ENCODE data around the gene PRMT2. TPM values are rescaled to one million over a fixed set of nuclear protein-coding genes. Genes with fewer than 3 reads are reported as not detected.
"Not testable (repeated sequence)": the region's sequence is repeated elsewhere in the genome, so short reads cannot be mapped to it uniquely, and the experiment has no call there.

Gene PRMT2
- total RNA-seq, 1 donor from 2014 or later, result 152 TPM

DNA sequence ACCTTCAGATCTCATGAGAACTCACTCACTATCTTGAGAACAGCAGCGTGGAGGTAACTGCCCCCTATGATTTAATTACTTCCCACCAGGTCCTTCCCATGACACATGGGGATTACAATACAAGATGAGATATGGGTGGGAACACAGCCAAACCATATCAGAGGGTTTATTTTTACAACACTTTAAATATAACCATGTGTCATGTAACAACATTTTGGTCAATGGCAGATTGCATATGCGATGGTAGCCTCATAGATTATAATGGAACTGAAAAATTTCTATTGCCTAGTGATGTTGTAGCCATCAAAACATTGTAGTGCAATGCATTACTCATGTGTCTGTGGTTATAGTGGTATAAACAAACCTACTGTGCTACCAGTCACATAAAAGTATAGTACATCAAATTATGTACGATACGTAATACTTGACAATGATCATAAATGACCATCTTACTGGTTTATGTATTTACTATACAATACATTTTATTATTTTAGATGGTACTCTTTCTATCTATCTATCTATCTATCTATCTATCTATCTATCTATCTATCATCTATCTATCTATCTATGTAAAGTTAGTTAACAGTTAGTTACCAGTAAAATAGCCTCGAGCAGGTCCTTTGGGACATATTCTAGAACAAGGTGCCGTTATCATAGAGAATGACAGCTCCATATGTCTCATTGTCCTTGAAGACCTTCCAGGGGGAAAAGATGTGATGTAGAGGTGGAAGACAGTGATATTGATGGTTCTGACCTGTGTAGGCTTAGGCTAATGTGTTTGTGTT lies 18.0 kb upstream of the PRMT2 start:
- no peak for DNase-seq (ENCODE audit: low spot score)

DNA sequence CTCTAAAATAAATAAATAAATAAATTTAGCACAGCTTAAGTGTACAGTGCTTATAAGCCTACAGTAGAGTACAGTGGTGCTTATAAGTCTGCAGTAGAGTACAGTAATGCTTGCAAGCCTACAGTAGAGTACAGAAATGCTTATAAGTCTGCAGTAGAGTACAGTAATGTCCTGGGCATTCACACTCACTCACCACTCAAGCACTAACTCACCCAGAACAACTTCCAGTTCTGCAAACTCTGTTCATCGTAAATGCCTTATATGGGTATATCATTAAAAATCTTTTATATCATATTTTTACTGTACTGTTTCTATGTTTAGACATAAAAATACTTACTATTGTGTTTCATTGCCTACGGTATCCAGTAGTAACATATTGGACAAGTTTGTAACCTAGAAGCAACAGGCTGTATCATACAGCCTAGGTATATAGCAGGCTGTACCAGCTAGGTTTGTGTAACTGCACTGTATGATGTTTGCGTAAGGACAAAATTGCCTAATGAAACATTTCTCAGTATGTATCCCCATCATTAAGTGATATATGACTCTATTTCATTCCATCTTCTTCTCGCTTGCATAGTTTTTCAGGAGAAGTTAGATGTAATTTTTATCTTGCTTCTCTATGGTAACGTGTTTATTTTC lies 16.6 kb upstream of the PRMT2 start:
- DNase-seq (ENCODE audit: low spot score), result no peak

DNA sequence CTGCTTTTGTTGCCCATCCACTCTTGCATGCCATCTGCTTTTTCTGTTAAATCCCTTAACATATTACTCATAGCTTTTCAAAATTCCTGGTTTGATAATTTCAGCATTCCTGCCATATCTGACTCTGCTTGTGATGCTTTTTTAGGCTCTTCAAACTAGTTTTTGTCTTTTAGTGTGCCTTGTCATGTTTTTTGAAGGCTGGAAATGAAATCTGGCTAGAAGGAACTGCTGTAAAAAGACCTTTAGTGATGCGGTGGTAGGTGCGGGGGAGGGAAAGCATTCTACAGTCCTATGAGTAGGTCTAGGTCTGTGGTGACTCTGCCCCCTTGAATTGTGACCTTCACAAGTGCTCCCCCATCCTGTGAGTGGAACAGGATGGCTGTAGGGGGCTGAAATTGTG lies 15.6 kb upstream of the PRMT2 start:
- DNase-seq (ENCODE audit: low spot score), result no peak

DNA sequence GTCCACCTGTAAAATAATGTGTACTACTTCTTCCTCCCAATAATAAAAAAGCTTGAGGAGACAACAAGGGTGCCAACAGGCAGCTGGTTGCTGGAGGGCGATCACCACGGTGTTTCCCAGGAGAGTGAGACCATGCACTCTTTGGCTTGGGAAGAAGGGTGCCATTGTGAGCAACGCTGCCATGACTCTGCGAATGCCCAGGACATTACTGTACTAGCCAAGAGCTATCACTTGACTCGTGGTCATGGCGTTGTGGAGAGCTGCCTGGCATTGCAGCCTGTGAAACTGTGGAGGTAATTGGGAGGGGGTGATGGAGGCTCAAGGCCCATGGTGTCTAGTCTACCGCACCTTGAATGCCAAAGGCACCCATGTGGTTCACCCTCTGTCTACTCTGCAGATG lies 14.6 kb upstream of the PRMT2 start:
- no peak for DNase-seq (ENCODE audit: low spot score)

DNA sequence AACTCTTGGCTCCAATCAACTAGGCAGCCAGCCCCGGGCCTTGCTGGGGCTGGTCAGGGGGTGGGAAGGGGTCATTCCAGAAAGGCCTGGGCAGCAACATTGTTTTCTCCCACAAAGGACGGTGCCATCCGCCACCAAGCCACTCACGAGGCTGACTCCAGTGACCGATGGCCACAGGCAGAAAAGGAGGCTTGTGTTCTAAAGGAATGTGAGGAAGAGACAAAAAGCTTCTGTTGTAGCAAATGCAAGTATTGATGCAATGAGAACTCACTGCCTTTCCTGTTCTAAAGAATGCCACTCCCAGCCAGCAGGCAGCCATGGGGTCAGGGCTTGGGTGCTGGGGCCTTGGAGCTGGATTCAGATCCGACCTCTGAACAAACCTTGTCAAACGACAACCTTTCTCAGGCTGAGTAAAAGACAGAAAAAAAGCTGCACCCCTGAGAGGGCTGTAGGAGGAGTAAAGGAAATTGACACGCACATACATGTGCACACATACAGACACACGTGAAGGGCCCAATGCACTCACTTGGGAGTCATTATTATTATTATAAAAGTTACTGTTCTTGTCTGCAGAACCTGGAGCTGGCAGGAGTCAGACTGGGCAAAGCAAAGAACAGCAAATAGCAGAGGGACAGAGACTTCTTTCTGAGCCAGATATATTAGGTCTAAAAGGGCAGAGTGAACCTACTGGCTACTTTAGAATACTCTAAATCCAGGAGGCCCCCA lies 13.9 kb upstream of the PRMT2 start:
- DNase-seq (ENCODE audit: low spot score), result no peak

DNA sequence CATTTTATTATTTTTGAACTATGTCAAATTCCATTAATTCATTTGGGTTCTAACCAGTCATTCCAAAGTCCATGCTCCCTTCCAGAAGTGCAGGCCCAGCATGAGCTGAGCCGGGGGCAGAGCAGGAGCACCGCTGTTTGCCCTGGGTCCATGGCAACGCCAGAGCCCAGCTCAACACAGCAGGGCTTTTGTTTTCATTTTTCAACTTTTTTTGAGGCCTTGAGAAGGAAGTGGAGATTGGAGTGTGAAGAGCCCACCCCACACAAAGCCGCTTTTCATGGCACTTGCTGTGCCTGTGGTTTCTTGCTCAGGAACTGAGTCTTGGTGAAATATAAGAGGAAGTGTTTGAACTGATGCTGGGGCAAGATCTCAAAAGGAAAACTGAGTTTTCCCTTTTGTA lies 13.2 kb upstream of the PRMT2 start:
- peak; percentile 55 for DNase-seq (ENCODE audit: low spot score)

DNA sequence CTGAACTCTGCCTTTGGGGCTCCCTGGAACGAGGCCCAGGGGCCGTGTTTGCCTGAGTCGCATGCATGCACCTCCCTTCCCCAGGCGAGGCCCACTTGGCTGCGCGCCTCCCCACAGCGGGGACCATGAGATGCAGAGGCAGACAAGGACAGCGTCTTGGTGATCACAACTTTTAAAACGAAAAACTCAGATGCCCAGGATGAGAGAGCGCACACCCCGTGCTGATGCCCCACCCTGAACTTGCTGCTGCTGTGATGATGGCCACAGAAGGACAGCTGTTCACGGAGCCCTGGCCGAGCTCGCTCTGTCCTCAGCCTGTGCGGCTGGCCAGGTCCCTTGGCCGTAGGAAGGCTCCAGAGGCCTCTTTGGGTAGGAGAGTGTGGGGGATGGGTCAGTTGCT lies 11.4 kb upstream of the PRMT2 start:
- DNase-seq (ENCODE audit: low spot score), result no peak

DNA sequence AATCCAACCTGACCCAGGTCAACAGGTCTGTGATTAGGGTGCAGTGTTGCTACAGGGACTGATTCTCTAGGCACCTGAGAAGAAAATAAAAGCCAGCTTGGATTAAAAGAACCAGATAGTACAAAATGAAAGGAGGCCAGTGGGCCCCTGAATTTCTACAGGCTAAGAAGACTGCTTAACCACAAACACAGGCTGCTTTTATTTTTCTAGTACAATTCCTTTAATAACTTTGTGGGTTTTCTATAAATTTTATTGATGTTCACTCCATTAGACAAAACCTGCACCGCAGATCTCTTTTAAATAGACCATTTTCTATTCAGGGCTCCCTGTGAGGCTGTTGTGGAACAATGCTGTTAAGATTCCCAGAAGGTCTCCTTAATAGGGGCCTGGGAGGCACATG lies 9.7 kb upstream of the PRMT2 start:
- DNase-seq (ENCODE audit: low spot score), result no peak

DNA sequence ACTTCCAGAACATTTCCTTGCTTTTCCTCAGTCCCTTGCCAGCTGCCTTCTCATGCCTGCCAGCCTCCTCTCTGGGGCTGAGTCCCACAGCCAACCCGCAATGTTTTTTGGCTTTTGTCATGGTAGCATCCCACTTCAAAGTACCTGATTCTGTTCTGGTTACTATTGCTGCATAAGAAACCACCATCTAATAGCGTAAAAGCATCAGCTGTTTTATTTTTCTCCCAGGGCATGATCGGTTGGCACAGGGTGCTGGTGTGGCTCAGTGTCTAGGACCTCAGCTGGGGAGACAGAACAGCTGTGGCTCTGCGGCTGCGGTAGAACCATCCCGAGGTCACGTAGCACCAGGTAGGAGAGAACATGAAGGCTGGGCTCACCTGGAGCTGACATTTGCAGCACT lies 8.9 kb upstream of the PRMT2 start:
- DNase-seq (ENCODE audit: low spot score), result no peak

DNA sequence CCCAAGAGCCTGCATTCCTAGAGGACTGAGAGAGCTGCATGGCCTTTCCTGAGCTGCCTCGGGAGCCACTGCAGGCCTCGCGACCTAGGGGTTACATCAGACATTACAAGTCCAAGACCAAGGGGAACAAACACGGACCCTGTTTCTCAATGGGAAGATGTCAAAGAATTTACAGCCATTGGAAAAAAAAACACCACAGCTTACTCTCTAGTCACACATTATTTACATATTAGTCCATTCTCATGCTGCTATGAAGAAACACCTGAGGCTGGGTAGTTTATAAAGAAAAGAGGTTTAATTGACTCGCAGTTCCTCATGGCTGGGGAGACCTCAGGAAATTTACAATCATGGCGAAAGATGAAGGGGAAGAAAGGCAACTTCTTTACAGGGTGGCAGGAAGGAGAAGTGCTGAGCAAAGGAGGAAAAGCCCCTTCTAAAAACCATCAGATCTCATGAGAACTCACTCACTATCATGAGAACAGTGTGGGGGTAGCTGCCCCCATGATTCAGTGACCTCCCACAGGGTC lies 8.4 kb upstream of the PRMT2 start:
- DNase-seq (ENCODE audit: low spot score), result no peak

DNA sequence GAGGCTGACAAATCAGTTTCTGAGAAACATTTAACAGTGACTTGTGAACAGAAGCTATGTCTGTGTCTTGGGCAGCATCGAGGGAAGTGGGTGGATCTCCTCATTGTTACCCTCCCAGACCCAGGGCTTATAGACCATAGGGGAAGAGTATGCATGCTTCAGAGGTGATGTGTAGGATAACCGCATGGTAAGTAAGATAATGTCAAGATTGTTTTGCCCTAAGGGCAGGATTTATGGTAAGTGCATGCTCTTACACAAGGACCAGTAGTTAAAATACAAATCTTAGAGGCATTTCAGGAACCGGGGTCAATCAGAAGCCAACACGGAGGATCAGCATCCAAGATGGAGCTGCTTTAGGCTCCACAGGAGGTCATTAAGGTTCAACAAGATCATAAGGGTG lies 7.7 kb upstream of the PRMT2 start:
- no peak for DNase-seq (ENCODE audit: low spot score)

DNA sequence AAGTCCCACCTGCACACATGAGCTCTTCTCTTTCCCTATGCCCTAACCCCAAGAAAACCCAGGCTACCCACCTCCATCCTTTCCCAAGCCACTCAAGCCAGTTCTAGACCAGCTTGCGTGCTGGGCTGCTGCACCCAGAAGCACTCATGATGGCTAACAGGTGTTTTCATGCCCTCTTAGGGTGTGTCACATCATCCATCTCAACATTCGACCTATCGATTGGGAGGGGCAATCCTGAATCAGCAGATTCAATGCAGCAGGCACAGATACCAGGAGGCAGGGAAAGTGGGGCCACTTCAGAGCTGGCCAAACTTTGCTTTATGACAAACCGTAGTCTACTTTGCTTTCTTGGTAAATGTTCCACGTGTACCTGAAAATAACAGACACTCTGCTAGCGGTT lies 6.6 kb upstream of the PRMT2 start:
- no peak for DNase-seq (ENCODE audit: low spot score)

DNA sequence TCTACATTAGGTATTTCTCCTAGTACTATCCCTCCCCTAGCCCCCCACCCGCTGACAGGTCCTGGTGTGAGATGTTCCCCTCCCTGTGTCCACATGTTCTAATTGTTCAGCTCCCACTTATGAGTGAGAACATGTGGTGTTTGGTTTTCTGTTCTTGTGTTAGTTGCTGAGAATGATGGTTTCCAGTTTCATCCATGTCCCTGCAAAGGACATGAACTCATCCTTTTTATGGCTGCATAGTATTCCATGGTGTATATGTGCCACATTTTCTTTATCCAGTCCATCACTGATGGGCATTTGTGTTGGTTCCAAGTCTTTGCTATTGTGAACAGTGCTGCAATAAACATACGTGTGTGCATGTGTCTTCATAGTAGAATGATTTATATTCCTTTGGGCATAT lies 4.6 kb upstream of the PRMT2 start:
- not testable (repeated sequence) for DNase-seq (ENCODE audit: low spot score)

DNA sequence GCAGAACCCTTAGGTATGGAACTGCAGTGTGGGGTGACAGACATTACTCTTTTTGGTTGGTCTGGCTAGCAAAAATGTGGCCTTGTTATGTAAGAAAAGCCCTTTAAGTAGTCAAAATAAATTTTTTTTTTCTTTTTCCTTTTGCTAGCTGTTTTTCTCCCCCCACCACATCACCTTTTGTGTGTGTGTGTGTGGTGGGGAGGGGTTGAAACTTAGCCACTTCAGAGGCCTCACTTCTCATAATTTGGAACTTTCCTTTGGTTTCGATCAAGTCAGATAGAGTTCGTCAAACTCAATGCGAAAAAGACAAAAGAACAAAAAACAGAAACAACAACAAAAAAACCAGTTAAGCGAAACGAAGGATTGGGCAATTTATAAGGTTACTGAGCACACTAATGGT lies 1.9 kb upstream of the PRMT2 start:
- DNase-seq (ENCODE audit: low spot score), result no peak

DNA sequence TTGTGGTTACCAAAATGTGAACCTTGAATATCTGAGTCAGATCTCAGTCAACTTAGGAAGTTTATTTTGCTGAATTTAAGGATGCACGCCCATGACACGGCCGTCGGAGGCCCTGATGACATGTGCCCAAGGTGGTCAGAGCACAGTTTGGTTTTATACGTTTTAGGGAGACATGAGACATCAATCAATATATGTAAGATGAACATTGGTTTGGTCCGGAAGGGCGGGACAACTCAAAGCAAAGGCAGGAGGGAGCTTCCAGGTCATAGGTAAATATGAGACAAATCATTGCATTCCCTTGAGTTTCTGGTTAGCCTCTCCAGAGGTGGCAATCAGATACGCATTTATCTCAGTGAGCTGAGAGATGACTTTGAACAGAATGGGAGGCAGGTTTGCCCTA lies 1.0 kb upstream of the PRMT2 start:
- no peak for DNase-seq (ENCODE audit: low spot score)

DNA sequence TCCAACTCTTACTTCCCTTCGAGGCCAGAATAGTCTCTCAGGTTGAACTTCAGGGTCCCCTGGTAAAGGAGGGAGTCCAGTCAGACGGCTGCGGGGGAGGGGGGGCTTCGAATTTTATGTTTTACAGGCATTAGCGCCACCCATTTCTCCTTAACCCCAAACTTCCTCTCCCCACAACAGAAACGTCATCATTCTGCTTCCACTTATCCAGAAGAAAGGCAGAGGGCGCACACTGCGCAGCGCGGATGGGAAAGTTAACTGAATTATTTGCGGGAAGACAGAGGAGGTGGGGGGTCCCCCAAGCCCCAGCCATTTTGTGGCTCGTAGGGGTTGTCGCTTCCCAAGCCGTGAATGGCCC lies 529 bp upstream of the PRMT2 start:
- peak; percentile 96 for DNase-seq (ENCODE audit: low spot score)

DNA sequence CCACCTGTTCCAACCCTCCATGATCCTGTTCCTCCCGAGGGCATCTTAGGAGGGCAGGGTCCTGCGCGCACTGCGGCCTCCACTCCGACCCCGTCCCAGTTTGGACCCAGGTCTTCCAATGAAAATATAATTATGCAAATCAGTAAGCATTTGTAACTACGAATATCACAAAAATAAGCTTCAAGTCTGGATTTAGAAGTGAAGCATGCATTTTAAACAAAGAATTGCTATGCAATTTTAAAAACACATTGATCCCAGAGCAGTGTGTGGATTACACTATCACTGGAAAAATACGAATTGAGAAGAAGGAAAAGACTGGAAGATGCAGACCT lies 673 bp downstream of the PRMT2 start:
- no peak for DNase-seq (ENCODE audit: low spot score)

DNA sequence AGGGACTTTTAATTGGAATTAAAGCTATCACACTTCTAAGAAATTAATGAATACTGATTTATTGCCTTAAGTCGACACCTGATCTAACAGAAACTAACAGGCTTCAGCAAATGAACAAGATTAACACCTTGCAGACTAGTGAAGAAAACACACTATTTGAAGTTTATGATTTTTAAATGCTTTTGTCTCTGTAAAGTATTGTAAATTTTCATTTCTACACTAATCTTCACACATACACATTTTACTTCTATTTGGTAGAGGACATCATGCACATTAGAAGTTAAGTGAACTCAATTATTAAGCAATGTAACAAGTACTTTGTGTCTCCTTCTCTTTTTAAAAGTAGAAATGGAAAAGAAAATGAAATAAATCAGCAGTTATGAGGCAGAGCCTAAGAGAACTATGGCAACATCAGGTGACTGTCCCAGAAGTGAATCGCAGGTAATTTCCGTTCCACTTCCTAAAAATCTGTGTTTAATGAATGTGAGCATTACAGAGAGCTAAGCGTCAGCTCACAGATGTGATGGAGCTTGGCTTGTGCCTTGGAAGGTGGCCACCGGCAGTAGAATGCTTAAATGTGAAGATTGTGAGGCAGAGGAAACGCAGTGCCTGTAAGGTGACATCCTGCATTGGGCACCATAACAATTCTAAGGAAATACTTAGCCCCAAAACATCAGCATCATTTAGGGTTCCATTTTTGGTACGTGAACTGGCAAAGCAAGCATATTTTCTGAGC lies 1.2 kb downstream of the PRMT2 start:
- DNase-seq (ENCODE audit: low spot score), result no peak

DNA sequence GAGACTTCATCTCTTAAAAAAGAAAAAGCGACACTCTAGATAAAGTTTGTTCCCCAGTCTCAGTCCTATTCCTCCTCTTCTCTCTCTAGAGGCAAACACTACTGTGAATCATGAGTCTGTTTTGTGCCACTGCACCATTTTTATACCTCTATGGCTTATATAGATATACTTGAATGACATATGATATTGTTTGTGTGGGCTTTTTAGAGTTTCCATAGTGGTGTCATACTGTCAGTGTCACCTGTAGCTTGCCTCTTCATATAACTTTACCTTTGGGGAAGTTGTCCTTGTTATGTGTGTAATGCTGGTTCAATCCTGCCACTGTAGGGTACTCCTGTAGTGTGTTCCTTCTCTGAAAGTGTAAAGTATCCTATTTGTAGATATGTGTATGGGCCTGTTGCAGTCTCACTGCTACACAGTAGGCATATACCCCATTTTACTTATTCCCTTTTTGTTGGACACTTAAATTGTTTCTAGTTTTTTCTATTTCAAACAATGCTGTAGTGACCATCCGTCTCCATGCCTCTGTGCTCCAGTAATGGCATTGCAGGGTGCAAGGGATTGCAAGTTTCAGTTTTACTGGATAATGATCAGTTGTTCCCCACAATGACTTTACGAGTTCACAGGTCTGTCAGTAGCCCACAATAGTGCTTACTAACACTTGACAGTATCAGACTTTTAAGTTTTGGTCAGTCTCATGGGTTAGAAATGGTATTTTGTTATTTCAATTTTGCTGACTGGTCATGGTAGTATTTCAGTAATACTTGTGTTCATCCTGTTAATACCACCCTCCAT lies 2.7 kb downstream of the PRMT2 start:
- DNase-seq (ENCODE audit: low spot score), result no peak

DNA sequence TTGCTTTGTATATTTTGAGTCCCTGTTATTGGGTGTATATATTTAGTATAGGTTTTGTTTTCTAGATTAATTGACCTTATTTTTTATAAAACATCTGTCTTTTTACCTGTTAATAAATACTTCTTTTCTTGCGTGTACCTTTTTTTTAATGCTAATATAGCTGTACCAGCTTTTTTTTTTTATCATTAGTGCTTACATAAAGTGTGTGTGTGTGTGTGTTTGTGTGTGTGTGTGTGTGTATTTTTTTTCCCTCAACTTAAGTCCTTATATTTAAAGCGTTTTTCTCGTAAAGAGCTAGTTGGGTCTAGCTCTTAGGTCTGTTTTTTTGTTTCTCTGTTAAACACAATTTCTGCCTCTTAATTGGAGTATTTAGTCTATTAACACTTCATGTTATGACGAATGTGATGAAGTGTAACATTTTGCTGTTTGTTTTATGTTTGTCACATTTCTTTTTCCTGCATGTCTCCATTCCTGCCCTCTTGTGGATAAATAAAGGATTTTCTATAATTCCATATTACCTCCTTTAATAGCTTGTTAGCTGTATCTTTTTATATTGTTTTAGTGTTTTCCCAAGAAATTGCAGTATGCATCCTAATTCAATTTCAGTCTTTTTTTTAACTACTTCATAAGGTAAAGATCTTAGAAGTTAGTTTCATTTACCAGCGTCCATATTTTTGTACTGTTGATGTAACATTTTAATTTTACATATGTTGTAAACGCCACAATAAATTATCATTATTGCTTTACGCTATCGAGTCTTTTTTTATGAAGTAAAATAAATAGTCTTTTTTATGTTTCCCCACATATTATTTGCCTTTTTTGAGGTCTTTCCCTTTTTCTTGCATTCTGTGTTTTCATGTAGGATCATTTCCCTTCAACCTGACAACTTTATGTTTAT lies 4.3 kb downstream of the PRMT2 start:
- DNase-seq (ENCODE audit: low spot score), result no peak

All from umbilical cord (tissue), 2 donors.